Testis (tissue), 3 donors: Measurements from ENCODE around the gene PGP. TPM values are rescaled to one million over a fixed set of nuclear protein-coding genes. Genes with fewer than 3 reads are reported as not detected.

Experiments used
- DNase-seq: peaks from one replicate; pipeline ENCODE4 v3.0.0-alpha.2; 2019
- H3K27ac ChIP-seq, 2 donors: fragments of 200-600 bp; sonication (generic); one replicate each; pipeline ENCODE4 v1.5.1; 2019
- H3K27me3 ChIP-seq: fragments of 200-600 bp; sonication (generic); one replicate; pipeline ENCODE4 v1.5.1; 2019
- H3K36me3 ChIP-seq: fragments of 200-600 bp; sonication (generic); one replicate; pipeline ENCODE4 v1.5.1; 2017; ENCODE audit warnings: low read depth; ENCODE audit errors: missing control alignments
- H3K4me1 ChIP-seq: fragments of 200-600 bp; sonication (generic); one replicate; pipeline ENCODE4 v1.5.1; 2019
- H3K4me3 ChIP-seq, 2 donors: fragments of 200-600 bp; sonication (generic); one replicate each; pipeline ENCODE4 v1.5.1; 2017 to 2019
- H3K9me3 ChIP-seq: fragments of 200-600 bp; sonication (generic); one replicate; pipeline ENCODE4 v1.5.1; 2017
- CTCF ChIP-seq, 3 experiments: fragments of 450-650 bp in 2 of 3; fragments of 200-600 bp in 1 of 3; sonication (generic) in 1 of 3; IDR thresholded peaks; one replicate each; pipeline ENCODE4 v1.5.1; 2016 to 2019; ENCODE audit warnings: antibody characterized with exemption in 3 of 3, mild to moderate bottlenecking in 2 of 3, moderate library complexity in 1 of 3
- POLR2A ChIP-seq: fragments of 450-650 bp; IDR thresholded peaks from one replicate; pipeline ENCODE4 v1.6.1; 2017; ENCODE audit warnings: antibody characterized with exemption, mild to moderate bottlenecking, moderate library complexity
- WGBS, 2 donors: methylation state at CpG; one replicate each; pipeline ENCODE4 v1.1.5; 2018; 5-methylcytosine and 5-hydroxymethylcytosine counted together
- intact Hi-C: fragments of 100-400 bp; cut with DNase I; formaldehyde crosslinking; loops from one replicate; pipeline ENCODE4 v1.15.1; 2023; ENCODE audit warnings: low total_unique reads
- polyA plus RNA-seq: library from polyadenylated mRNA; stranded (reverse); fragments of 350-450 nt; fragmentation: Illumina TruSeq; extraction: RNeasy Lipid Tissue Mini Kit (QIAGEN cat#74804); gene quantifications from one replicate; pipeline ENCODE4 v1.2.3, GENCODE V29; 2014; ENCODE audit warnings: low read depth, low replicate concordance; ENCODE audit not compliant: insufficient read depth
- total RNA-seq, 2 donors: library from RNA; depleted of rRNA; stranded (reverse); fragments of >200 nt; gene quantifications; one replicate each; pipeline ENCODE4 v1.2.3, GENCODE V29; 2016

The PGP gene
- total and polyA plus RNA-seq, 3 donors from 2014 or later, result 50.0 to 118 (median 56.3) TPM

- H3K27ac ChIP-seq, result no peak overlapping the region
- H3K27me3 ChIP-seq, result no peaks in the 10 kb centered on the region
- intact Hi-C loops, result no loop called here
- H3K36me3 ChIP-seq, result no peaks in the 10 kb centered on the region
- H3K4me1 ChIP-seq, result peaks cover 36% of the 10 kb centered on the region
- H3K4me3 ChIP-seq, result no peak overlapping the region
- no peak for DNase-seq
- no peaks in the 10 kb centered on the region for H3K9me3 ChIP-seq
- TF ChIP-seq CTCF (IDR thresholded peaks at IDR 0.05) (no peak), POLR2A (no peak)
- WGBS, 2 donors, result 87 to 88% methylated on average over 14 of the region's 23 CpGs
Measured at GRCh38 chr16:2206780-2207433, 7.7 kb downstream of the PGP start.

GRCh38 chr16:2206420-2206779 lies 8.2 kb downstream of the PGP start:
- Histone ChIP-seq H3K4me3 (peak overlapping the region in 1 of 2 donors; percentile 85), H3K9me3 (no peaks in the 10 kb centered on the region), H3K36me3 (no peaks in the 10 kb centered on the region), H3K27ac (peak overlapping the region in 1 of 2 donors; percentile 98), H3K4me1 (peaks cover 35% of the 10 kb centered on the region), H3K27me3 (no peaks in the 10 kb centered on the region)
- DNase-seq, result no peak
- intact Hi-C loops, result no loop called here
- 60 to 66% methylated on average over 12 to 18 of the region's 18 CpGs for WGBS, 2 donors
- TF ChIP-seq CTCF (IDR thresholded peaks at IDR 0.05), result no peak
- no peak for TF ChIP-seq POLR2A

- no peaks in the 10 kb centered on the region for H3K36me3 ChIP-seq
- H3K4me3 ChIP-seq, result peak overlapping the region; percentile 82 to 85
- intact Hi-C loops, result no loop called here
- H3K9me3 ChIP-seq, result no peaks in the 10 kb centered on the region
- H3K27me3 ChIP-seq, result no peaks in the 10 kb centered on the region
- TF ChIP-seq POLR2A (no peak), CTCF (IDR thresholded peaks at IDR 0.05) (no peak)
- WGBS, 2 donors, result 0 to 4% methylated on average over 4 to 16 of the region's 16 CpGs
- peak overlapping the region; percentile 97 to 98 for H3K27ac ChIP-seq
- peaks cover 33% of the 10 kb centered on the region for H3K4me1 ChIP-seq
- DNase-seq, result no peak
Measured at GRCh38 chr16:2205967-2206313, 8.7 kb downstream of the PGP start.

- Histone ChIP-seq H3K9me3 (no peaks in the 10 kb centered on the region), H3K36me3 (no peaks in the 10 kb centered on the region), H3K27ac (peak within 1 kb of the TSS; percentile 97 to 98), H3K4me3 (peak within 1 kb of the TSS; percentile 82 to 85), H3K27me3 (no peaks in the 10 kb centered on the region), H3K4me1 (peaks cover 27% of the 10 kb centered on the region)
- DNase-seq, result peak; percentile 90
- TF ChIP-seq CTCF (IDR thresholded peaks at IDR 0.05) (peak in 1 of 3 experiments; percentile 7), POLR2A (no peak)
- intact Hi-C loops, result no loop called here
- WGBS, 2 donors, result 0 to 1% methylated on average over 35 to 61 of the region's 93 CpGs
Measured at GRCh38 chr16:2205104-2205966, 9.3 kb downstream of the PGP start, which contains the start of gene MLST8. MLST8 (plus strand) TSS chr16:2205454; CDS start chr16:2206086, 632 bp downstream.
